K562 (cell line): ENCODE data around the gene XRN1. TPM values are rescaled to one million over a fixed set of nuclear protein-coding genes. Genes with fewer than 3 reads are reported as not detected.

Source experiments
- ATF7 ChIP-seq: fragments of 450-650 bp; IDR thresholded peaks from 2 replicates; pipeline ENCODE4 v1.7.1; 2014; ENCODE audit warnings: mild to moderate bottlenecking, moderate library complexity
- CCAR2 ChIP-seq: fragments of 200-400 bp; formaldehyde crosslinking; IDR thresholded peaks from 2 replicates; pipeline ENCODE4 v1.6.1; 2017; ENCODE audit warnings: mild to moderate bottlenecking, low read depth, low read length
- CHD4 ChIP-seq: fragments of 200-600 bp; sonication (generic); IDR thresholded peaks from 3 replicates; pipeline ENCODE4 v1.6.1; 2012; ENCODE audit warnings: low read depth, mild to moderate bottlenecking, mixed read lengths, low read length, inconsistent platforms; ENCODE audit not compliant: insufficient read depth, insufficient replicate concordance, poor library complexity, severe bottlenecking
- ELF4 ChIP-seq: fragments of 450-650 bp; formaldehyde crosslinking; IDR thresholded peaks from 2 replicates; pipeline ENCODE4 v1.4.0; 2022; ENCODE audit warnings: missing genetic modification characterization
- FOSL1 ChIP-seq: fragments of 200-800 bp; sonication (Bioruptor generic); conservative IDR thresholded peaks from 2 replicates; pipeline ENCODE4 v1.6.1; 2016; ENCODE audit warnings: missing genetic modification characterization, missing compliant biosample characterization
- HNRNPK ChIP-seq: fragments of 200-400 bp; formaldehyde crosslinking; IDR thresholded peaks from one replicate; pipeline ENCODE4 v1.6.1; 2018; ENCODE audit warnings: mild to moderate bottlenecking, low read depth, low read length; ENCODE audit not compliant: poor library complexity, severe bottlenecking
- IFI16 ChIP-seq: fragments of 250-450 bp; sonication (Bioruptor Pico); IDR thresholded peaks from 2 replicates; pipeline ENCODE4 v2.1.2; 2022; ENCODE audit warnings: mild to moderate bottlenecking, inconsistent platforms
- ILF3 ChIP-seq: fragments of 450-650 bp; IDR thresholded peaks from 2 replicates; pipeline ENCODE4 v1.6.1; 2018; ENCODE audit warnings: antibody characterized with exemption, mild to moderate bottlenecking, moderate library complexity, borderline replicate concordance
- MBD2 ChIP-seq: sonication (generic); IDR thresholded peaks from 2 replicates; pipeline ENCODE4 v1.6.1; 2016; ENCODE audit warnings: low read depth, borderline replicate concordance
- MTF1 ChIP-seq: fragments of 250-450 bp; sonication (Bioruptor Pico); IDR thresholded peaks from 2 replicates; pipeline ENCODE4 v1.9.0; 2021; ENCODE audit warnings: moderate library complexity, mild to moderate bottlenecking, inconsistent platforms, borderline replicate concordance
- NFIC ChIP-seq: fragments of 450-650 bp; IDR thresholded peaks from 2 replicates; pipeline ENCODE4 v1.6.1; 2017; ENCODE audit warnings: mild to moderate bottlenecking, inconsistent platforms
- POLR2AphosphoS5 ChIP-seq: IDR thresholded peaks from 2 replicates; pipeline ENCODE4 v1.6.1; 2011; ENCODE audit warnings: mild to moderate bottlenecking, low read depth, low read length, moderate library complexity; ENCODE audit not compliant: control insufficient read depth, insufficient read depth
- POU5F1 ChIP-seq: fragments of 150-350 bp; IDR thresholded peaks from 2 replicates; pipeline ENCODE4 v1.6.1; 2014; ENCODE audit warnings: borderline replicate concordance, low read length, low read depth, mild to moderate bottlenecking; ENCODE audit not compliant: partially characterized antibody
- SIN3A ChIP-seq, 2 experiments: fragments of 150-350 bp in 1 of 2; IDR thresholded peaks; 2 replicates each; pipeline ENCODE4 v1.6.1; 2011 to 2016; ENCODE audit warnings: borderline replicate concordance in 2 of 2, low read depth in 2 of 2, low read length in 2 of 2, mild to moderate bottlenecking in 2 of 2, moderate library complexity in 2 of 2; ENCODE audit not compliant: control insufficient read depth in 1 of 2
- SMARCB1 ChIP-seq: IDR thresholded peaks from 2 replicates; pipeline ENCODE4 v1.6.1; 2011; ENCODE audit warnings: improper control_type of control experiment, low read depth; ENCODE audit not compliant: insufficient read length
- TAF9B ChIP-seq: fragments of 450-650 bp; IDR thresholded peaks from 2 replicates; pipeline ENCODE4 v1.6.1; 2018; ENCODE audit warnings: mild to moderate bottlenecking; ENCODE audit not compliant: partially characterized antibody
- ZBTB17 ChIP-seq: fragments of 450-650 bp; formaldehyde crosslinking; IDR thresholded peaks from 2 replicates; pipeline ENCODE4 v1.4.0; 2020; ENCODE audit warnings: mild to moderate bottlenecking
- ZNF274 ChIP-seq: IDR thresholded peaks from 2 replicates; pipeline ENCODE4 v1.6.1; 2011; ENCODE audit warnings: low read depth, mild to moderate bottlenecking, low read length, moderate library complexity, borderline replicate concordance
- polyA plus RNA-seq, 8 experiments: library from polyadenylated mRNA; depleted of rRNA in 4 of 8; stranded (reverse) in 5 of 8; unstranded in 3 of 8; fragments of >200 nt; fragmentation: Nextera tagmentation in 2 of 8; fragmentation: Illumina TruSeq in 1 of 8; extraction: Ambion mirVana in 2 of 8; extraction: Trizol in 1 of 8; gene quantifications; 2 replicates each; pipeline versions ENCODE4 v1.2.1 to v1.2.3, GENCODE V29; 2011 to 2014; ENCODE audit warnings: inconsistent platforms in 1 of 8, missing spikeins in 1 of 8
- total RNA-seq, 7 experiments: library from RNA; depleted of rRNA in 6 of 7; stranded (reverse); fragments of >200 nt in 6 of 7; fragmentation: Illumina TruSeq in 2 of 7; extraction: Trizol in 2 of 7; gene quantifications; 2 replicates each; pipeline versions ENCODE4 v1.2.1 to v1.2.3, GENCODE V29; 2011 to 2021; ENCODE audit warnings: low replicate concordance in 1 of 7
- TF ChIP-seq, protein P1 (sequence below): fragments of 250-450 bp; sonication (Bioruptor Pico); IDR thresholded peaks from 2 replicates; pipeline ENCODE4 v1.8.0; 2021; ENCODE audit warnings: moderate library complexity, mild to moderate bottlenecking, inconsistent platforms
- TF ChIP-seq, protein P2 (sequence below): IDR thresholded peaks from 2 replicates; pipeline ENCODE4 v1.6.1; 2016; ENCODE audit warnings: missing genetic modification characterization, missing compliant biosample characterization
- TF ChIP-seq, protein P3 (sequence below): fragments of 450-650 bp; formaldehyde crosslinking; IDR thresholded peaks from 2 replicates; pipeline ENCODE4 v1.4.0; 2022; ENCODE audit warnings: missing genetic modification characterization

Gene XRN1
- total and polyA plus RNA-seq, 9 of the 15 experiments (the other 6 are each of a cell fraction or from before 2014, with no cell fraction given), result 3.1 to 28.4 (median 17.2) TPM

DNA sequence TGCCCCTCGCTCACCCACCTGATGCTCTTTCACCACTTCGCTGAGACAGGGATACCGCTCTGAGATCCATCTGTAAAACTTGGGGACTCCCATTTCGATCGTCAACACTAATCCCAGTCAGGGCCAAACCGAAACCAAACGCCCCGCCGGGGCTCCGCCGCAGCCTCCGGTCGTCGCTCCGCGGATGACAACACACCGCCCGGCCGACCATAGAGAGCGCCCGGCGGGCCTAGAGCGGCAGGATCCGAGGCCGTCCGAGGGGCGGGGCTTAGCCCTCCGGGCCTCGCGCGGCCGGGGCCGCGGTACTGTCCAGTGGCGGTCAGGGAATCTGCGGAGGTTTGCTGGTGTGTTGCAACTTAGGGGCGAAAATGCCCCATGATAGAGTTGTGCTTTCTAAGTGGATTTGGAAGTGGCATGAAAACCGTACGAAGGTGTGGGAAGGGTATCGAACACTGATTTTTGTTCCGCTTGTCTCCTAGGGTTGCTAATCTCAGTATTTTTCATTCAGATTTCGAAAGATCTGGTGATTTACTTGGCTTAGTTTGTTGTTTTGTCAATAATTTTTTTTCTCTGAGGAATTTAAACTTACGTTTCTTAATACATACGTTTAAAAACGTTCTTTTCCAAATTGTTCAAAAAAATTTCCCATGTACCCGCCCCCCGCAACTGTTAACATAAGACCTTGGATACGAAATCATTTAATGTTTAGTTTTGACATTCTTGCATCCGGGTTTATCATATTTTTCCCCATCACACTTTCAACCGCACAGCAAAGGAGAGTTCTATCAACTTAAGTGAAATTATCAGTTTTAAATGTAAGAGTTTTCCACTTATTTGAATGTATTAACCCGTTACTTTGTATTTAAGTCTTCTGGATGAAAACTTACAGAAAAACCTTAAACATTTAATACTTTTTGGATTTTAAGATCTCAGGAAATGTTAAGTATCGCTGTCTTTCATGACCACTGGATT lies at the start of gene XRN1 (continued):
- TF ChIP-seq, protein P1, sequence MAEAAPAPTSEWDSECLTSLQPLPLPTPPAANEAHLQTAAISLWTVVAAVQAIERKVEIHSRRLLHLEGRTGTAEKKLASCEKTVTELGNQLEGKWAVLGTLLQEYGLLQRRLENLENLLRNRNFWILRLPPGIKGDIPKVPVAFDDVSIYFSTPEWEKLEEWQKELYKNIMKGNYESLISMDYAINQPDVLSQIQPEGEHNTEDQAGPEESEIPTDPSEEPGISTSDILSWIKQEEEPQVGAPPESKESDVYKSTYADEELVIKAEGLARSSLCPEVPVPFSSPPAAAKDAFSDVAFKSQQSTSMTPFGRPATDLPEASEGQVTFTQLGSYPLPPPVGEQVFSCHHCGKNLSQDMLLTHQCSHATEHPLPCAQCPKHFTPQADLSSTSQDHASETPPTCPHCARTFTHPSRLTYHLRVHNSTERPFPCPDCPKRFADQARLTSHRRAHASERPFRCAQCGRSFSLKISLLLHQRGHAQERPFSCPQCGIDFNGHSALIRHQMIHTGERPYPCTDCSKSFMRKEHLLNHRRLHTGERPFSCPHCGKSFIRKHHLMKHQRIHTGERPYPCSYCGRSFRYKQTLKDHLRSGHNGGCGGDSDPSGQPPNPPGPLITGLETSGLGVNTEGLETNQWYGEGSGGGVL (CRISPR knock-in tag), result no peak
- TF ChIP-seq POU5F1, result no peak
- no peak for TF ChIP-seq ZNF274
- TF ChIP-seq ATF7, result peak; percentile 79
- peak; percentile 24; the same call in 1 of the 2 replicates for TF ChIP-seq NFIC
- TF ChIP-seq POLR2AphosphoS5, result peak; percentile 87
- TF ChIP-seq HNRNPK, result no peak
- no peak for TF ChIP-seq CHD4
- peak; percentile 62 to 78; a peak in 2 of 4 replicates for TF ChIP-seq SIN3A (IDR thresholded peaks at IDR 0.05; ENCODE audit: borderline replicate concordance in 2 of 2, control insufficient read depth in 1 of 2, low read depth in 2 of 2, low read length in 2 of 2)
- peak; percentile 35; the same call in 1 of the 2 replicates for TF ChIP-seq MBD2
- no peak for TF ChIP-seq ELF4 (CRISPR knock-in tag)
- TF ChIP-seq MTF1 (CRISPR knock-in tag), result no peak
- no peak for TF ChIP-seq IFI16 (CRISPR knock-in tag)
- TF ChIP-seq CCAR2, result no peak
- TF ChIP-seq TAF9B, result peak; percentile 84
- no peak for TF ChIP-seq SMARCB1
- no peak for TF ChIP-seq ILF3
- TF ChIP-seq, protein P2, sequence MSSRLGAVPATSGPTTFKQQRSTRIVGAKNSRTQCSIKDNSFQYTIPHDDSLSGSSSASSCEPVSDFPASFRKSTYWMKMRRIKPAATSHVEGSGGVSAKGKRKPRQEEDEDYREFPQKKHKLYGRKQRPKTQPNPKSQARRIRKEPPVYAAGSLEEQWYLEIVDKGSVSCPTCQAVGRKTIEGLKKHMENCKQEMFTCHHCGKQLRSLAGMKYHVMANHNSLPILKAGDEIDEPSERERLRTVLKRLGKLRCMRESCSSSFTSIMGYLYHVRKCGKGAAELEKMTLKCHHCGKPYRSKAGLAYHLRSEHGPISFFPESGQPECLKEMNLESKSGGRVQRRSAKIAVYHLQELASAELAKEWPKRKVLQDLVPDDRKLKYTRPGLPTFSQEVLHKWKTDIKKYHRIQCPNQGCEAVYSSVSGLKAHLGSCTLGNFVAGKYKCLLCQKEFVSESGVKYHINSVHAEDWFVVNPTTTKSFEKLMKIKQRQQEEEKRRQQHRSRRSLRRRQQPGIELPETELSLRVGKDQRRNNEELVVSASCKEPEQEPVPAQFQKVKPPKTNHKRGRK (tag), result no peak
- TF ChIP-seq, protein P3, sequence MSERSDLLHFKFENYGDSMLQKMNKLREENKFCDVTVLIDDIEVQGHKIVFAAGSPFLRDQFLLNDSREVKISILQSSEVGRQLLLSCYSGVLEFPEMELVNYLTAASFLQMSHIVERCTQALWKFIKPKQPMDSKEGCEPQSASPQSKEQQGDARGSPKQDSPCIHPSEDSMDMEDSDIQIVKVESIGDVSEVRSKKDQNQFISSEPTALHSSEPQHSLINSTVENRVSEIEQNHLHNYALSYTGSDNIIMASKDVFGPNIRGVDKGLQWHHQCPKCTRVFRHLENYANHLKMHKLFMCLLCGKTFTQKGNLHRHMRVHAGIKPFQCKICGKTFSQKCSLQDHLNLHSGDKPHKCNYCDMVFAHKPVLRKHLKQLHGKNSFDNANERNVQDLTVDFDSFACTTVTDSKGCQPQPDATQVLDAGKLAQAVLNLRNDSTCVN (CRISPR knock-in tag), result no peak
- peak; percentile 57; the same call in 1 of the 2 replicates for TF ChIP-seq FOSL1 (tag)
- no peak for TF ChIP-seq ZBTB17 (CRISPR knock-in tag)
